Testis (tissue), 3 donors: ENCODE results near the gene CMTM6. TPM values are rescaled to one million over a fixed set of nuclear protein-coding genes. Genes with fewer than 3 reads are reported as not detected.

Source experiments
- DNase-seq: peaks from one replicate; pipeline ENCODE4 v3.0.0-alpha.2; 2019
- H3K27ac ChIP-seq, 2 donors: fragments of 200-600 bp; sonication (generic); one replicate each; pipeline ENCODE4 v1.5.1; 2019
- H3K27me3 ChIP-seq: fragments of 200-600 bp; sonication (generic); one replicate; pipeline ENCODE4 v1.5.1; 2019
- H3K36me3 ChIP-seq: fragments of 200-600 bp; sonication (generic); one replicate; pipeline ENCODE4 v1.5.1; 2017; ENCODE audit warnings: low read depth; ENCODE audit errors: missing control alignments
- H3K4me1 ChIP-seq: fragments of 200-600 bp; sonication (generic); one replicate; pipeline ENCODE4 v1.5.1; 2019
- H3K4me3 ChIP-seq, 2 donors: fragments of 200-600 bp; sonication (generic); one replicate each; pipeline ENCODE4 v1.5.1; 2017 to 2019
- H3K9me3 ChIP-seq: fragments of 200-600 bp; sonication (generic); one replicate; pipeline ENCODE4 v1.5.1; 2017
- CTCF ChIP-seq, 3 experiments: fragments of 450-650 bp in 2 of 3; fragments of 200-600 bp in 1 of 3; sonication (generic) in 1 of 3; IDR thresholded peaks; one replicate each; pipeline ENCODE4 v1.5.1; 2016 to 2019; ENCODE audit warnings: antibody characterized with exemption in 3 of 3, mild to moderate bottlenecking in 2 of 3, moderate library complexity in 1 of 3
- POLR2A ChIP-seq: fragments of 450-650 bp; IDR thresholded peaks from one replicate; pipeline ENCODE4 v1.6.1; 2017; ENCODE audit warnings: antibody characterized with exemption, mild to moderate bottlenecking, moderate library complexity
- WGBS, 2 donors: methylation state at CpG; one replicate each; pipeline ENCODE4 v1.1.5; 2018; 5-methylcytosine and 5-hydroxymethylcytosine counted together
- intact Hi-C: fragments of 100-400 bp; cut with DNase I; formaldehyde crosslinking; loops from one replicate; pipeline ENCODE4 v1.15.1; 2023; ENCODE audit warnings: low total_unique reads
- polyA plus RNA-seq: library from polyadenylated mRNA; stranded (reverse); fragments of 350-450 nt; fragmentation: Illumina TruSeq; extraction: RNeasy Lipid Tissue Mini Kit (QIAGEN cat#74804); gene quantifications from one replicate; pipeline ENCODE4 v1.2.3, GENCODE V29; 2014; ENCODE audit warnings: low read depth, low replicate concordance; ENCODE audit not compliant: insufficient read depth
- total RNA-seq, 2 donors: library from RNA; depleted of rRNA; stranded (reverse); fragments of >200 nt; gene quantifications; one replicate each; pipeline ENCODE4 v1.2.3, GENCODE V29; 2016

Gene CMTM6
- total and polyA plus RNA-seq, 3 donors from 2014 or later = 66.2 to 199 (median 154) TPM

GRCh38 chr3:32492684-32493436 lies 9.8 kb downstream of the CMTM6 start:
- no peak for DNase-seq
- intact Hi-C loops = no loop called here
- 54 to 81% methylated on average over 3 of the region's 3 CpGs for WGBS, 2 donors
- Histone ChIP-seq H3K27ac (no peak overlapping the region), H3K27me3 (no peaks in the 10 kb centered on the region), H3K4me3 (no peak overlapping the region), H3K9me3 (no peaks in the 10 kb centered on the region), H3K36me3 (no peaks in the 10 kb centered on the region), H3K4me1 (peaks cover 9% of the 10 kb centered on the region)
- TF ChIP-seq CTCF (IDR thresholded peaks at IDR 0.05) = no peak
- TF ChIP-seq POLR2A = no peak

GRCh38 chr3:32488474-32489008 lies 14.1 kb downstream of the CMTM6 start:
- Histone ChIP-seq H3K4me1 (peaks cover 3% of the 10 kb centered on the region), H3K9me3 (no peaks in the 10 kb centered on the region), H3K4me3 (no peak overlapping the region), H3K27ac (no peak overlapping the region), H3K36me3 (no peaks in the 10 kb centered on the region), H3K27me3 (no peaks in the 10 kb centered on the region)
- no peak for DNase-seq
- 83 to 88% methylated on average over 3 of the region's 3 CpGs for WGBS, 2 donors
- TF ChIP-seq POLR2A (no peak), CTCF (IDR thresholded peaks at IDR 0.05) (no peak)
- intact Hi-C loops = no loop called here

GRCh38 chr3:32487781-32488473 lies 14.7 kb downstream of the CMTM6 start:
- intact Hi-C loops = no loop called here
- no peak overlapping the region for H3K27ac ChIP-seq

GRCh38 chr3:32484436-32484835 lies 18.2 kb downstream of the CMTM6 start:
- no peak overlapping the region for H3K4me3 ChIP-seq
- DNase-seq = no peak
- TF ChIP-seq POLR2A = no peak
- no peak for TF ChIP-seq CTCF (IDR thresholded peaks at IDR 0.05)
- intact Hi-C loops = no loop called here
- WGBS, 2 donors = 86 to 88% methylated on average over 6 of the region's 6 CpGs
- no peaks in the 10 kb centered on the region for H3K9me3 ChIP-seq
- H3K27me3 ChIP-seq = no peaks in the 10 kb centered on the region
- no peaks in the 10 kb centered on the region for H3K4me1 ChIP-seq
- H3K27ac ChIP-seq = no peak overlapping the region
- no peaks in the 10 kb centered on the region for H3K36me3 ChIP-seq

More at GRCh38 chr3:32487781-32488473, 14.7 kb downstream of the CMTM6 start:
- Histone ChIP-seq H3K9me3 (no peaks in the 10 kb centered on the region), H3K4me1 (no peaks in the 10 kb centered on the region), H3K27me3 (no peaks in the 10 kb centered on the region), H3K4me3 (no peak overlapping the region), H3K36me3 (no peaks in the 10 kb centered on the region)
- WGBS, 2 donors = 61 to 69% methylated on average over 3 of the region's 3 CpGs
- no peak for TF ChIP-seq POLR2A
- TF ChIP-seq CTCF (IDR thresholded peaks at IDR 0.05) = no peak
- no peak for DNase-seq
